WI38 (cell line): ENCODE measurements around the gene CUX1.
A peak's percentile ranks its signal among the peaks of the same experiment; 100 is the strongest.

ENCODE experiments used
- H3K4me3 ChIP-seq: 2 replicates; pipeline ENCODE4 v1.5.1; 2011; ENCODE audit warnings: low read depth, mild to moderate bottlenecking, control low read depth, low read length
- TF ChIP-seq, protein P1 (sequence below): IDR thresholded peaks from 2 replicates; pipeline ENCODE4 v1.5.1; 2012; ENCODE audit warnings: low read depth, mild to moderate bottlenecking, control low read depth, low read length

The CUX1 gene

GRCh38 chr7:101905203-101905865 lies 87.9 kb downstream of the CUX1 start:
- TF ChIP-seq, protein P1, sequence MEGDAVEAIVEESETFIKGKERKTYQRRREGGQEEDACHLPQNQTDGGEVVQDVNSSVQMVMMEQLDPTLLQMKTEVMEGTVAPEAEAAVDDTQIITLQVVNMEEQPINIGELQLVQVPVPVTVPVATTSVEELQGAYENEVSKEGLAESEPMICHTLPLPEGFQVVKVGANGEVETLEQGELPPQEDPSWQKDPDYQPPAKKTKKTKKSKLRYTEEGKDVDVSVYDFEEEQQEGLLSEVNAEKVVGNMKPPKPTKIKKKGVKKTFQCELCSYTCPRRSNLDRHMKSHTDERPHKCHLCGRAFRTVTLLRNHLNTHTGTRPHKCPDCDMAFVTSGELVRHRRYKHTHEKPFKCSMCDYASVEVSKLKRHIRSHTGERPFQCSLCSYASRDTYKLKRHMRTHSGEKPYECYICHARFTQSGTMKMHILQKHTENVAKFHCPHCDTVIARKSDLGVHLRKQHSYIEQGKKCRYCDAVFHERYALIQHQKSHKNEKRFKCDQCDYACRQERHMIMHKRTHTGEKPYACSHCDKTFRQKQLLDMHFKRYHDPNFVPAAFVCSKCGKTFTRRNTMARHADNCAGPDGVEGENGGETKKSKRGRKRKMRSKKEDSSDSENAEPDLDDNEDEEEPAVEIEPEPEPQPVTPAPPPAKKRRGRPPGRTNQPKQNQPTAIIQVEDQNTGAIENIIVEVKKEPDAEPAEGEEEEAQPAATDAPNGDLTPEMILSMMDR, result no peak
- H3K4me3 ChIP-seq, result no peak overlapping the region

DNA sequence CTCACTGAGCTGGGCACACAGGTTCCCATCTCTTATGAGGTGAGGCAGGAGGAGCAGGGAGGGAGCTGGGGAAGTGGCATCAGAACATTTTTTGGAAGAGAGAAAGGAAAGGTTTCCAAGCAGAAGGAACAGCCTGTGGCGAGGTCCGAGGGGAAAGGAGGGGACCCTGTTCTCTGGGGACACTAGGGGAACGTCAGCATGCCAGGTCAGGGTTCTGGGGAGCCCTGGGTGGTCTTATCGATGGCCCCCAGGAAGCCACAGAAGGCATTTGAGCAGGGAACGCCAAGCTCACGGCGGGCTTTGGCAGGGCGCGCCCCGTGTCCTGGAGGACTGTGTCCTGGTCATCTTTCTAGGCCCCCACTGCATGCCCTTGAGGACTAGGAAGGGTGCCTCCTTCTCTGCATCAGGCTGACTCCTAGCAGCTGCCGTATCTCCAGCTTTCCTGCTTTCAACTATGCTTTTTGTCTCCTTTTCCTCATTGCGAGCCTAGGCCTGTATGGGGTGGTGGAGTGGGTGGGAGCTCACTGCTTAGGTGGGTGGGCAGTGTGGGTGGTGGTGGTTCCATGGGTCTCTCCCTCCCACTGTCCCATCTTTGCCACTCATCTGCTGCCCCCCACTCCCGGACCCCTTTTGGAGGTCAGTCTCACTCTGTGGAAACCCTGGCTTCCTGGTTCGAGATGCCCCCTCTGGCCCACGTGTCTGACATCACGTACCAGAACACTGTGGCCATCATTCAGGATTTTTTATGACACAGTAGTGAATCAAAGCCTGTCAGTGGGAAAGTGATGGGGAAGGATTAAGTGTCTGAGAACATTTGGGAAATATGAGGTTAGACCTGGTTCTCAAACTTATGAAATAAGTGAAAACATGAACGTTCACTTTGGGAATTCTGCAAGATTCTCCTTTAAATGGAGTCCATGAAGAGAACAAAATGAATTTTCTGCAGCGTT lies 89.1 kb downstream of the CUX1 start:
- TF ChIP-seq, protein P1, result no peak
- no peak overlapping the region for H3K4me3 ChIP-seq

DNA sequence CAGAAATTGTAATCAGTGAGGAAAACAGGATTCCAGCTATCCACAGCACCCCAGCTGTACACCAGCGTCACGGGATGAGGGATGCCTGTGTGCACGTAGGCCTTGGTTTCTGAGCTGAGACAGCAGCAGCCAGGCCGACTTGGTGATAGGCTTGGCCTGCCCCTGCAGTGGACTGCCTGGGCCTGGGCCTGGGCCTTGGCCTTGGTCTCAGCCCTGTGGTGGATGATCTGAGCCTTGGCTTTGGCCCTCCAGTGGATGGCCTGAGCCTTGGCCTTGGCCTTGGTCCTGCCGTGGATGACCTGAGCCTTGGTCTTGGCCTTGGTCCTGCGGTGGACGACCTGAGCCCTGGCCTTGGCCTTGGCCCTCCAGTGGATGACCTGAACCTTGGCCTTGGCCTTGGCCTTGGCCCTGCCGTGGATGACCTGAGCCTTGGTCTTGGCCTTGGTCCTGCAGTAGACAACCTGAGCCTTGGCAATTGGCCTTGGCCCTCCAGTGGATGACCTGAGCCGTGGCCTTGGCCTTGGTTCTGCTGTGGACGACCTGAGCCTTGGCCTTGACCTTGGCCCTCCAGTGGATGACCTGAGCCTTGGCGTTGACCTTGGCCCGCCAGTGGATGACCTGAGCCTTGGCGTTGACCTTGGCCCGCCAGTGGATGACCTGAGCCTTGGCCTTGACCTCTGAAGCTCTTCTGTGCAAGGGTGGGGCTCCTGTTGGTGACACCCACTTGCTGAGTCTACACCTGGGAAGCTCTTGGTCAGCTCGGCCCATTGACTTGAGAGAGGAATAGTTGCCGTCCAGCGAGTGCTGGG lies 93.8 kb downstream of the CUX1 start:
- H3K4me3 ChIP-seq, result no peak overlapping the region
- TF ChIP-seq, protein P1, result no peak

- TF ChIP-seq, protein P1, result no peak
Measured at GRCh38 chr7:101911800-101912715, 94.6 kb downstream of the CUX1 start.

DNA sequence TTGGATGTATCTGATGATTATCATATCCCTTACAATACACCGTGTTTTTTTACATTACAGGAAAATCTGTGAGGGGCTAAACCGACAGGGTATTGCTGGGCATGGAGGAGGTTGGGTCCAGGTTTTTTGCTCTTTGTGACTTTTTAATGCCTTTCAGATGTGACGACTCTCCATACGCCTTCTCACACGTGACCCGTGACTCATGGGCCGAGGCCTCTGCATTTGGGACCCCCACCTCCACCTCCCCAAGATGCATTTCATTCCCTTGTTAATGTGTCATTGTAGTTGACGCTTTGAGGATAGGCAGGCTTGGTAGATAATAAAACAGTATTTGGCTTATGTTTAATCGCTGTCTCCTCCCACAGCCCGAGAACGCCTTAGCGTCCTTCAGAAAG lies 95.3 kb downstream of the CUX1 start:
- TF ChIP-seq, protein P1, result no peak
- no peak overlapping the region for H3K4me3 ChIP-seq

More at GRCh38 chr7:101911800-101912715, 94.6 kb downstream of the CUX1 start:
- no peak overlapping the region for H3K4me3 ChIP-seq

- H3K4me3 ChIP-seq, result peak overlapping the region; percentile 14; the same call in 1 of the 2 replicates
- TF ChIP-seq, protein P1, result no peak
Measured at GRCh38 chr7:101913247-101913721, 95.9 kb downstream of the CUX1 start.
